Bone marrow (tissue), 2 donors: Measurements from ENCODE around the gene ASCL2.
"Not testable (repeated sequence)": the region's sequence is repeated elsewhere in the genome, so short reads cannot be mapped to it uniquely, and the experiment has no call there.

ENCODE experiments used
- DNase-seq, 2 donors: peaks; one replicate each; lab custom pipeline; 2025; lab: John Stamatoyannopoulos, UW

ASCL2 gene

GRCh38 chr11:2297623-2298030, 27.2 kb upstream of the ASCL2 start:
- no peak for DNase-seq

DNA sequence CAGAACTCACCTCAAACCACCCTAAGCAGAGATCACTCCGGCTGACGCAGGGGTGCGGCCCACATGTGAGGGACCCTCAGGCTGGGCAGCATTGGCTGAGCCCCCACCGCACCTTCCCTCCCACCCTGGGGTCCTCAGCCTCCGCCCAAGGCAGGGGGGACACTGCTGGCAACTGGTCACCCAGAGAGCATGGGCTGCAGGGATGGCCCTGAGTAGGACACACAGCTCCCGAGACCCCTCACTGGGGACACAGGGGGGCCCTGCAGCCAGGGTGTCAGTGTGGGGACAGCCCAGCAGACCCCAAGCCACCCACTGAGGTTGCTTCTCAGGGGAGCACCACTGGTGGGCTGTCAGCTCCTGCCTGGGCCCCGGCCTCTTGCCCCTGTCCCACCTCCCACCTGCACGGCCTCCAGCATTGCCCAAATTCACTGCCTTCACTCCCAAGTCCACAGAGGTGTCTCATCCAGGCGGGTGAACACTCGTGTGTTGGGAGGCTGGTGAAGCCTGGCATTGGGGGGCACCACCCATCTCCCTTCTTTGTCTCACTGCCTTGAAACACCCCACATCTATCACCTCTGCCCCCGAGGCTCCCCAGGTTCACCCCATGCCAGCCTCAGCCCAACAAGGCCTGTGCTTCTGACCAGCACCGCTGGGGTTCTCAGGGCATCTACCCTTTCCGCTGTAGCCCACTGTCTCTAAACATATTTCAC, 26.7 kb upstream of the ASCL2 start:
- DNase-seq, result no peak

DNA sequence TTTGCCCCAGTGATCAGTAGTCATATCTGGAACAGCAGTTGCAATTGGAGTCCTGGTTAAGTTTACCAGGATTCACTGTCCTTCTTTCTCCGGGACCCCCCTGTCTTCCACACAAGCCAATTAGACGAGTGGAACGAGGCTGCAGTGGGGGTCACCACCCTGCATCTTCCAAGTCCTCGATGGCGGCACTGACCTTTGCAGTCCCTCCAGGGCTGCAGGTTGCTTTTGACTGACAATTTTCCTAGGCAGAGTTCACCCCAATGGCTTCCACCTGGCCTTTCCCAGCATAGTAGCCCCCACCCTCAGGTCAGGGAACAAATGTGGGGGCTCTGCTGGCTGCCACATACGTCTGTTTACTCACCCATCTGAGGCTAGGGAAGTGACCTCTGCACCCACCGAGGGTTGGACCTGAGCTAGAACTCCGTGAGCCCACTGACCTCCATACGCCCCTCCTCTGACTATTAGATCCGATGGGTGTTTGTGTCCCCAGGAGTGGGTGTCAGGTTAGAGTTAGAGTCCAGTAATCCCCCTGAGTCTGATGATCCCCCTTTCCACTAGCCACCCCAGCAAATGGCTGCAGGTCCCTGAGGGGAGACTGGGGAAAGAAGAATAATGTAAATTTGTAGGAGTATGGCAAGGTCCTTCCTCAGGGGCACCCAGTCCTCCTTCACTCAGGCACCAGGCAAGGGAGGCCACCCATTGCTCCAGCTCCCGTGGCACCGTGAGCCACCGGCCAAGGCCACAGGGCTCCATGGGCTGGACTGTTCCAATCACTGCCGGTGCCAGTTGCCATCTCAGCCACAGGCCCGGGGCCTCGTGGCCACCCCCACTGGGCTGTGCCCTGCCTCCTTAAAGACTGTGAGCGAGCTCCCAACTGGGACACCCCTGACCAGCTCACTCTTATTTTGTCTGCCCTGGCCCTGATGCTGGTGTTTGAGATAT, 25.9 kb upstream of the ASCL2 start:
- DNase-seq, result no peak

DNA sequence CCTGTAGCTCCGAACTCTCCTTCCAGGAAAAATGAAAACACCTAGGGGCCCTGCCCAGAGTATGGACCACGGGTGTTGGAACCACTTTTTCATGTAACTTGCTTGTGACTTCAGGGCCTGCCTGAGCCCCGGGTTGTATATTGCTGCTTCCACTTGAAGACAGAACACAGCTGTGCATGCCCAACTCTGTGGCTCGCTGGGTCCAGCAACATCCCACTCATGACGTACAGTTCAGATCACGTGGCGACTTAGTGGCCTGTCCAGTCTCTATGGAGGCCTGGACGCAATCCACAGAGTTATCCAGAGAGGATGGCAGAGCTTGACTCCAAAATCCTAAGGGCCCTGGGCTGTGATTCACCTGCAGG, 24.5 kb upstream of the ASCL2 start:
- no peak for DNase-seq

GRCh38 chr11:2293984-2294925, 23.9 kb upstream of the ASCL2 start:
- no peak for DNase-seq

GRCh38 chr11:2293531-2293971, 23.2 kb upstream of the ASCL2 start:
- no peak for DNase-seq

DNA sequence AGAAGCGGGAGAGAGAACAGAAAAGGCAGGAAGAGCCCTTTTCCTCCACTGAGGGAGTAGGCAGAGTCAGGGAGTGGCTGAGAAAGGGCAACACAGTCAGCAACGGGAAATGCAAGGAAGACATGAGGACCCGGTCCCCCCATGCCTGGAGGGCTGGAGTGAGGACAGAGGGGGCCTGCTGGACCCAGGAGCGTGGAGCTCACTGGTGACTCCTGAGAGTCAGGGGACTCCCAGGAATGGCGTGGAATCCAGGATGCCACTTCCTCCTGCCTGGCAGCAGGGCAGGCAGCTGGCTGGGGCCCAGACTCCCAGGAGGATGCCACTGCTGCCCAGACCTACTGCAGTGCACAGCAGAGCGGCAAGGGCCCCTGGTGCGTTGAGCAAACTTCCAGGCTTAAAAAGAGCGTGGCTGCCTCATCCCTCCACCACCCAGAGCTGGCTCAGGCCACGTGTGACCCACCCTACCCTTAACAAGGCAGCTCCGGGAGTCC, 20.0 kb upstream of the ASCL2 start:
- no peak for DNase-seq

GRCh38 chr11:2289859-2290258, 19.5 kb upstream of the ASCL2 start:
- DNase-seq, result no peak

GRCh38 chr11:2289350-2289749, 19.0 kb upstream of the ASCL2 start:
- no peak for DNase-seq

DNA sequence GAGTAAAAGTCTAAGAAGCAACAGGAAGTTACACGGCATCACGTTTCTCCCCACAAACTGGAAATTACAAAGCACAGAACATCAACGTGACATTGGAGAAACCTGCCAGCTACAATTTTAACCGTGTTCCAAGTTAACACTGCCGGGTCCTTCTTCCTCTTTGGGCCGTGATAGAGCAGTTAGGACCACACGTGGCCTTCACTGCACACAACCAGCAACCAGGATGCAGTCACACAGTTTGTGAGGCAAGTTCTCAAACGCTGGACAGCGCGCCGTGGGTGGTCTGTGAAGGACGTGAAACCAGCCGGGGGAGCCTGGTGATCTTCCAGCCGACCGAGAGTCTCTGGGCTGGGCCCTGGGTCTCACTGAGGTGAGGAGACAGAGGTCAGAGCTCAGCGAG, 16.7 kb upstream of the ASCL2 start:
- DNase-seq, result no peak

DNA sequence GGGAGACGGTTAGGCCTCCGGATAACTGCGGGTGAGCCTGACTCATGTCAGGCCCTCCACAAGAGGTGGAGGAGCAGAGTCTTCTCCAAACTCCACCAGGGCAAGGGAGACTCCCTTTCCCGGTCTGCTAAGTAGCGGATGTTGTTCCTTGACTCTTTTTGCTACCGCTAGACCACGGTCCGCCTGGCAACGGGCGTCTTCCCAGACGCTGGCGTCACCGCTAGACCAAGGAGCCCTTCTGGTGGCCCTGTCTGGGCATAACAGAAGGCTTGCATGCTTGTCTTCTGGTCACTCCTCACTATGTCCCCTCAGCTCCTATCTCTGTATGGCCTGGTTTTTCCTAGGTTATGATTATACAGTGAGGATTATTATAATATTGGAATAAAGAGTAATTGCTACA, 16.0 kb upstream of the ASCL2 start:
- not testable (repeated sequence) for DNase-seq

GRCh38 chr11:2280208-2280607, 9.8 kb upstream of the ASCL2 start:
- no peak for DNase-seq

GRCh38 chr11:2277933-2278523, 7.6 kb upstream of the ASCL2 start:
- no peak for DNase-seq

DNA sequence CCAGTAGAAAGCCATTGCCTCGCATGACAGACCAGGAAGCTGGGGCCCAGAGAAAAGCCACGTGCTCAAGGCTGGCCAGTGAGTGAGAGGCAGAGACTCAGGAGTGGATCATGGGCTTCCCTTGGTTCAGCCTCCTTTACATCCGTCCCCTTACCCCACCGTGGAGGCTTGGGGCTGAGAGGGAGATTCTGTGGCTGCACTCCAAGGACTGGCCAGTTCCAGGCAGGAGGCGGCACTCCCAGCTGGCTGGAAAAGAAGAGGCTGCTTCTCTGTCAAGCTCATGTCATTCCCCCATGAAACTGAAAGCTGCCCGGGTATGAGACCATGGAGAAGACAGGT, 6.6 kb upstream of the ASCL2 start:
- DNase-seq, result no peak

DNA sequence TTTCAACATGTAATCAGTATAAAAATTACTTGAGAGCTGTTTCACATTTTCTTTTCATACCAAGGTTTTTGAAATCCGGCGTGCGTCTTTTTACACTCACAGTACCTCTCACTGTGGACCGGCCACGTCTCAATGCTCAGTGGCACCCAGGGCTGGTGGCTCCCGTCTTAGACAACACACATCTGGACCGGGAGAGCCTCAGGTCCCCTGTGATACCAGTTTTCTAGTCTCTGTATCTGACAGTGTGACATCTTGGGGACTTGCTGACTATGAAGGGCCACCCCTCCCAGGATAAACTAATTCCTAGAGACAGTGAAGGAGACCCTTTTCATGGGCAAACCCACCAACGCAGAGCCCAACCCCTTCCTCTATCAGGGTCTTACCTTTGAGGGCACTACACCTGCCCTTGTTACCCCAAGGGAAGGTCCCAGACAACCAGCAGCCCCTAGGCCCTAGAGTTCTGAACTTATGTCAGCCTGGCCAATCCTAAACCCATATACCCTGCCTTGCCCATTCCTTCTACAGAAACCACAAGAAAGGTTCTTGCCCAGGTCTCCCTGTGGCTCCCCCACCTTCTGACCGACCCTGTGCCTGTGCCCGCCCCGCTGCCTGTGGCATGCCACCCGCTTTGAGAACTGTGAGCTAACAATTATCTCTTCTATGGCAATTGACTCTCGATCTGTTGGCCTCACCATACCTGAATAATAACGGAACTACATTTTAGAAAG, 6.1 kb upstream of the ASCL2 start:
- DNase-seq, result no peak

DNA sequence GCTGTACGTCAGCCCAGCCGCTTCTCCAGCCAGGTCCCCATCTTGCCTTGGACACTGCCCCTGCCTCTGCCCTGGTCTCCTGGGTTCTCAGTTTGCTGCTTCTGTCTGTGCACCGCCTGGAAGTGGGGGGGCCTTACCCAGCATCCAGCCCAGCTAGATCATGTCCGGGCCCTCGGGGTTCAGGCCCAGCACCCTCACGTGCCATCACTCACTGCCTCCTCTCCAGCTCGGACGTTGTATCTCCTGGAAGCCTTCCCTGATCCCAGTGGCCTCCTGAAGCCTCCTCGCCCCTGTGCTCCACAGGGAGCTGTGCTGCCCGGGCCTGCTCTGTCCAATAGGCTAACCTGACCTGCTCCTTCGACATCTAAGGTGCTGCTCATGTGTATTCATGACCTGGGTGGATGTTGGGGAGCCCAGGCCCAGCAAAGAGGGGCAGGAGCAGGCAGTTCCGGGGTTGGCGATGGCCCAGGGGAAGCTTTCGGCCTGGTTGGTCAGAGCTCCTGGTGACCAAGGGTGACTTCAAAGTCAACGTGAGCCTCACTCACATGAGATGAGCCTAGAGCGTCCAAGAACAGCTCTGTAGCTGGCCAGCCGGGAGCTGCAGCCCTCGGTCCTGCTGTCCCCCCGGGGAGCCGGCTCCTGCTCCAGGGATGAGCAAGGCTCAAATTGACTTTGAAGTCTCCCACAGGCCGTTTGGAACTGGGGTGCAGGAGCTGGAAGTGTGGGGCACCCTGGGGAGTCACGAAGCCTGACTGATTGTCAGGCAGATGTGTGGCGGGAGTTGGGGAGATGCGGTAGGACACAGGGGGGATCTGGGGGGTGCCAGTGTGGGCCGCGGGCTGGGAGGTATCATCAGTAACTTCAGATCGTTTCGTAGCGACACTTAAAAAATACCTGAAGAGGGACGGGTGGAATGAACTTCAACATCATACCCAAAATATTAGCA, 5.2 kb upstream of the ASCL2 start:
- DNase-seq, result no peak

GRCh38 chr11:2273771-2274170, 3.4 kb upstream of the ASCL2 start:
- DNase-seq, result no peak

GRCh38 chr11:2273311-2273710, 2.9 kb upstream of the ASCL2 start:
- DNase-seq, result no peak

- DNase-seq, result no peak
These were observed 2.5 kb upstream of the ASCL2 start for GRCh38 chr11:2272946-2273280.
